K562 (cell line): ENCODE data around the gene SLC7A6OS. TPM values are rescaled to one million over a fixed set of nuclear protein-coding genes. Genes with fewer than 3 reads are reported as not detected.

Source experiments
- ATAC-seq: fragments of 200-7000 bp; cut with Tn5 transposase; 3 replicates; pipeline ENCODE4 v1.9.1; 2020; ENCODE audit warnings: moderate library complexity
- BruUV-seq: library from RNA; stranded (reverse); fragments of 400-500 nt; replicated peaks from 2 replicates; lab custom pipeline; 2021; lab: Mats Ljungman, UMichigan
- CTCF ChIA-PET: fragments of 300-600 bp; formaldehyde crosslinking; extraction: SDS; loops from one replicate; lab custom pipeline; 2021; ENCODE audit warnings: low intra/inter-chr PET ratio; lab: Yijun Ruan, JAX
- POLR2A ChIA-PET: fragments of 300-600, 350-650 bp; sonication (Branson Sonifier 250); formaldehyde crosslinking; extraction: SDS; loops from one replicate; lab custom pipeline; 2021; ENCODE audit warnings: antibody characterized with exemption, inconsistent platforms; lab: Yijun Ruan, JAX
- DNase-seq, 4 experiments: peaks; one replicate each; pipeline versions ENCODE4 v3.0.0 to v3.0.0-alpha.2; 2011 to 2018; ENCODE audit warnings: low spot score in 3 of 4, mixed read lengths in 3 of 4; ENCODE audit errors: extremely low read depth in 1 of 4
- FAIRE-seq: peaks from 2 replicates; lab custom pipeline; 2011; peaks lifted over from hg19 to GRCh38; lab: Jason Lieb, UNC
- H2AFZ ChIP-seq: 2 replicates; pipeline ENCODE4 v1.6.0; 2011; ENCODE audit warnings: low read depth, low read length, control low read depth, inconsistent platforms
- H3K27ac ChIP-seq: fragments of 200-600 bp; 3 replicates; pipeline ENCODE4 v1.8.0; 2011; ENCODE audit warnings: low read depth, mild to moderate bottlenecking, control low read depth, inconsistent platforms, low read length, moderate library complexity, mixed read lengths; ENCODE audit errors: extremely low read depth
- H3K27me3 ChIP-seq, 2 experiments: fragments of 300-600 bp in 1 of 2; 2 replicates in 1 of 2; 3 replicates in 1 of 2; pipeline versions ENCODE4 v1.6.0 to v1.8.0; 2011; ENCODE audit warnings: inconsistent platforms in 2 of 2, low read length in 2 of 2, mild to moderate bottlenecking in 1 of 2, mixed read lengths in 1 of 2, moderate library complexity in 1 of 2; ENCODE audit not compliant: control insufficient read depth in 2 of 2, insufficient read depth in 2 of 2
- H3K36me3 ChIP-seq: fragments of 300-600 bp; 3 replicates; pipeline ENCODE4 v1.8.0; 2011; ENCODE audit warnings: mild to moderate bottlenecking, low read length, inconsistent platforms; ENCODE audit not compliant: control insufficient read depth, insufficient read depth
- H3K4me1 ChIP-seq, 2 experiments: fragments of 200-600 bp in 1 of 2; replicated peaks in 1 of 2; 2 replicates in 1 of 2; 3 replicates in 1 of 2; pipeline versions ENCODE4 v1.5.1 to v1.8.0; 2011; ENCODE audit warnings: inconsistent platforms in 2 of 2, low read length in 2 of 2, mild to moderate bottlenecking in 1 of 2, mixed read lengths in 1 of 2, moderate library complexity in 1 of 2; ENCODE audit not compliant: control insufficient read depth in 2 of 2, insufficient read depth in 2 of 2
- H3K4me2 ChIP-seq: 2 replicates; pipeline ENCODE4 v1.6.1; 2011; ENCODE audit warnings: low read length, control low read depth, inconsistent platforms, mixed read lengths; ENCODE audit not compliant: insufficient read depth
- H3K4me3 ChIP-seq: fragments of 200-600 bp; sonication (generic), shearing (Covaris generic); 2 replicates; pipeline ENCODE4 v1.5.1; 2016; ENCODE audit warnings: control low read depth, inconsistent platforms
- H3K79me2 ChIP-seq: fragments of 200-600 bp; 3 replicates; pipeline ENCODE4 v1.8.0; 2011; ENCODE audit warnings: low read length, inconsistent platforms; ENCODE audit not compliant: control insufficient read depth, insufficient read depth
- H3K9ac ChIP-seq, 2 experiments: 2 replicates each; pipeline versions ENCODE4 v1.6.0 to v1.6.1; 2011; ENCODE audit warnings: low read depth in 2 of 2, low read length in 2 of 2, control low read depth in 1 of 2, inconsistent platforms in 1 of 2, mild to moderate bottlenecking in 1 of 2, mixed read lengths in 1 of 2; ENCODE audit not compliant: insufficient read depth in 1 of 2
- H3K9me1 ChIP-seq: one replicate; pipeline ENCODE4 v1.6.0; 2011; ENCODE audit warnings: inconsistent platforms, mild to moderate bottlenecking, low read length, moderate library complexity; ENCODE audit not compliant: control insufficient read depth, insufficient read depth
- H3K9me3 ChIP-seq: replicated peaks from 2 replicates; pipeline ENCODE4 v1.5.1; 2011; ENCODE audit warnings: low read depth, low read length, inconsistent platforms; ENCODE audit not compliant: control insufficient read depth, insufficient read depth
- H4K20me1 ChIP-seq: replicated peaks from 2 replicates; pipeline ENCODE4 v1.6.1; 2011; ENCODE audit warnings: low read length, inconsistent platforms, mixed read lengths; ENCODE audit not compliant: control insufficient read depth, insufficient read depth
- MED1 ChIP-seq: sonication (generic); formaldehyde crosslinking; IDR thresholded peaks from 2 replicates; pipeline ENCODE4 v1.8.1; 2023; ENCODE audit warnings: missing genetic modification reagents, borderline replicate concordance
- MEIS2 ChIP-seq: fragments of 450-650 bp; IDR thresholded peaks from 2 replicates; pipeline ENCODE4 v1.6.1; 2014; ENCODE audit warnings: mild to moderate bottlenecking; ENCODE audit not compliant: partially characterized antibody
- ZNF431 ChIP-seq: sonication (generic); formaldehyde crosslinking; IDR thresholded peaks from 2 replicates; pipeline ENCODE4 v1.8.0; 2022; ENCODE audit warnings: mild to moderate bottlenecking, missing genetic modification reagents
- ZNF830 ChIP-seq: fragments of 250-450 bp; sonication (Bioruptor Pico); IDR thresholded peaks from 2 replicates; pipeline ENCODE4 v1.5.0; 2021; ENCODE audit warnings: mild to moderate bottlenecking
- WGBS: fragments of 100-300 bp; shearing (Covaris generic); methylation state at CpG from one replicate; pipeline ENCODE4 v1.1.6; 2016; ENCODE audit warnings: low coverage, mixed read lengths; ENCODE audit not compliant: insufficient coverage; ENCODE audit errors: missing lambda C conversion rate; 5-methylcytosine and 5-hydroxymethylcytosine counted together
- in situ Hi-C: fragments of 300-500 bp; cut with MboI; formaldehyde crosslinking; loops from 4 replicates; pipeline ENCODE4 v1.15.0; 2018; ENCODE audit warnings: inconsistent platforms, mixed read lengths
- intact Hi-C: fragments of 100-400 bp; cut with micrococcal nuclease; formaldehyde crosslinking; loops from 2 replicates; pipeline ENCODE4 v1.14.2; 2022
- polyA plus RNA-seq, 8 experiments: library from polyadenylated mRNA; depleted of rRNA in 4 of 8; stranded (reverse) in 5 of 8; unstranded in 3 of 8; fragments of >200 nt; fragmentation: Nextera tagmentation in 2 of 8; fragmentation: Illumina TruSeq in 1 of 8; extraction: Ambion mirVana in 2 of 8; extraction: Trizol in 1 of 8; gene quantifications; 2 replicates each; pipeline versions ENCODE4 v1.2.1 to v1.2.3, GENCODE V29; 2011 to 2014; ENCODE audit warnings: inconsistent platforms in 1 of 8, missing spikeins in 1 of 8
- total RNA-seq, 7 experiments: library from RNA; depleted of rRNA in 6 of 7; stranded (reverse); fragments of >200 nt in 6 of 7; fragmentation: Illumina TruSeq in 2 of 7; extraction: Trizol in 2 of 7; gene quantifications; 2 replicates each; pipeline versions ENCODE4 v1.2.1 to v1.2.3, GENCODE V29; 2011 to 2021; ENCODE audit warnings: low replicate concordance in 1 of 7

The SLC7A6OS gene
- total and polyA plus RNA-seq, 9 of the 15 experiments (the other 6 are each of a cell fraction or from before 2014, with no cell fraction given) = 2.7 to 23.6 (median 17.2) TPM

- no peak for TF ChIP-seq MED1
- TF ChIP-seq ZNF830 (CRISPR knock-in tag) = no peak
- TF ChIP-seq, all 486 proteins: peak for 0
Measured at GRCh38 chr16:68284847-68285246, 25.9 kb downstream of the SLC7A6OS start (continued).

GRCh38 chr16:68283801-68284598 lies 26.7 kb downstream of the SLC7A6OS start:
- Histone ChIP-seq H3K4me2 (no peak overlapping the region), H3K27ac (peak overlapping the region; percentile 28; the same call in 1 of the 3 replicates), H3K4me3 (no peak overlapping the region), H3K27me3 (no peaks in the 10 kb centered on the region), H3K36me3 (peaks cover 77% of the 10 kb centered on the region), H3K9me1 (no peaks in the 10 kb centered on the region), H3K9ac (no peak overlapping the region), H3K9me3 (no peaks in the 10 kb centered on the region)
- intact Hi-C loops = no loop called here
- 63% methylated on average over 9 of the region's 9 CpGs for WGBS
- ChIA-PET CTCF (interaction anchor here (0.6 kb wide), 1 partner anchor 699 kb away, joined by 3 read pairs; no protein-coding TSS in a partner anchor), POLR2A (interaction anchor here (0.6 to 1.8 kb wide), 11 partner anchors 10 to 578 kb away, joined by 3 to 8 read pairs (median 3); no protein-coding TSS in a partner anchor)
- no peak for TF ChIP-seq MEIS2
- no peak for TF ChIP-seq ZNF431
- TF ChIP-seq, all 486 proteins: peak for 0
- H2AFZ ChIP-seq = no peak overlapping the region
- no peak for DNase-seq
- 0 out of 2 replicates have a peak, but pooled peaks cover 7% of the 10 kb centered on the region for H4K20me1 ChIP-seq
- in situ Hi-C loops = no loop called here
- FAIRE-seq = peak; percentile 48
- no TSS peak for BruUV-seq
- ATAC-seq = peak; percentile 23; the same call in 1 of the 3 replicates
- peaks cover 32% of the 10 kb centered on the region for H3K79me2 ChIP-seq
- H3K4me1 ChIP-seq = peaks cover 0 to 23% of the 10 kb centered on the region in 2 experiments
